HG03097 (cell line): ENCODE measurements around the gene UGT1A5.

Experiments
- ATAC-seq: cut with Tn5 transposase; IDR thresholded peaks from one replicate; pipeline ENCODE4 v1.9.1; 2021; ENCODE audit not compliant: unreplicated experiment, low FRiP score

UGT1A5 gene

DNA sequence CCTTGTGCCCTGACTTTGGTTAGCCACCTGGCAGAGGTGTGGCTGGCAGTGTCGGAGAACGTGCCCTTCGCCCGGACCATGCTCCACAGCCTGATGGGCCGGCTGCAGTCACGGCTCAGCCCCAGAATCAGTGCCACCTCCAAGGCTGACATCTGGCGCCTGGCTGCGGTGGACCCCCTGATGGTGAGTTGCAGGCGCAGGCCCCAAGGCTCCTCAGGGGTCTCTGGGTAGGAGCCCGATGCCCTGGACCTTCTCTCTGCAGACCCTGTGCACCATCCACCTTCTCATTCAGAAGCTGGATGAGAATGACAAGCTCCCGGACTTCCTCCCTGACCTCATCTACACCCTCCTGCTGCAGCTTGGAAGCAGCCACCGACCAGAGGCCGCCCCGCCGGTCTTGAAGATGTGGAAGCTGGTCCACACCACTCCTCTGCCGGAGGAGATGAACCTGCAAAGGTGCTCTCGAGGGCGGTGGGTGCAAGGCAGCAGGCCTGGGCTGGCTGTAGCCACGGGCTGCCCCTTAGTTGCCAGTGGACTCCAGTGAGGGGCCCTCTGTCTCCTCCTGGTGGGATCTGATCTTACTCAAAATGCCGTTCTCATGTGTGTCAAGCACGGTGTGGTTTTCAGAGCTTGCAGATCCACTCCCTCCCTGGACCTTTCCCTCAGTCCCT lies 109.5 kb downstream of the UGT1A5 start:
- no peak for ATAC-seq
